Type B pancreatic cell (in vitro differentiated cells): ENCODE data around the gene MAST3. TPM values are rescaled to one million over a fixed set of nuclear protein-coding genes. Genes with fewer than 3 reads are reported as not detected.

Experiments used
- DNase-seq: peaks from one replicate; pipeline ENCODE4 v3.0.0; 2021; ENCODE audit warnings: mixed read lengths; ENCODE audit not compliant: unreplicated experiment; ENCODE audit errors: extremely low spot score
- H3K27ac Mint-ChIP-seq: 2 replicates; pipeline ENCODE4 v1.8.0; 2021; ENCODE audit warnings: mild to moderate bottlenecking, mixed read lengths
- H3K27me3 Mint-ChIP-seq: 2 replicates; pipeline ENCODE4 v1.8.0; 2021; ENCODE audit warnings: mixed read lengths
- H3K36me3 Mint-ChIP-seq: 2 replicates; pipeline ENCODE4 v1.8.0; 2021; ENCODE audit warnings: mixed read lengths
- H3K4me1 Mint-ChIP-seq: one replicate; pipeline ENCODE4 v1.8.0; 2021; ENCODE audit warnings: mixed read lengths; ENCODE audit not compliant: unreplicated experiment
- H3K4me3 Mint-ChIP-seq: 2 replicates; pipeline ENCODE4 v1.8.0; 2021; ENCODE audit warnings: mild to moderate bottlenecking, mixed read lengths
- H3K9me3 Mint-ChIP-seq: 2 replicates; pipeline ENCODE4 v1.8.0; 2021; ENCODE audit warnings: mixed read lengths
- CTCF ChIP-seq: fragments of 200-600 bp; sonication (generic); conservative IDR thresholded peaks from 2 replicates; pipeline ENCODE4 v1.5.0; 2021; ENCODE audit warnings: antibody characterized with exemption, mild to moderate bottlenecking
- total RNA-seq: library from RNA; stranded (reverse); gene quantifications from 2 replicates; pipeline ENCODE4 v1.2.1, GENCODE V29; 2021; ENCODE audit warnings: low replicate concordance

The MAST3 gene
- total RNA-seq, 1 donor from 2014 or later: 14.1 TPM

GRCh38 chr19:18185538-18185937, 88.0 kb downstream of the MAST3 start:
- Mint-ChIP-seq H3K27me3 (peaks cover 7% of the 10 kb centered on the region), H3K27ac (no peak overlapping the region), H3K4me3 (no peak overlapping the region), H3K9me3 (no peaks in the 10 kb centered on the region), H3K4me1 (no peaks in the 10 kb centered on the region), H3K36me3 (no peaks in the 10 kb centered on the region)
- TF ChIP-seq CTCF: no peak
- no peak for DNase-seq

GRCh38 chr19:18190278-18190677, 92.7 kb downstream of the MAST3 start:
- Mint-ChIP-seq H3K36me3 (no peaks in the 10 kb centered on the region), H3K4me3 (no peak overlapping the region), H3K9me3 (no peaks in the 10 kb centered on the region), H3K4me1 (peaks cover 12% of the 10 kb centered on the region), H3K27ac (no peak overlapping the region), H3K27me3 (peaks cover 3% of the 10 kb centered on the region)
- TF ChIP-seq CTCF: no peak
- DNase-seq: no peak

GRCh38 chr19:18191640-18192062, 94.1 kb downstream of the MAST3 start:
- Mint-ChIP-seq H3K27ac (peak overlapping the region; percentile 91), H3K4me3 (peak overlapping the region; percentile 93), H3K27me3 (no peaks in the 10 kb centered on the region), H3K36me3 (no peaks in the 10 kb centered on the region), H3K9me3 (no peaks in the 10 kb centered on the region), H3K4me1 (peaks cover 12% of the 10 kb centered on the region)
- no peak for DNase-seq
- TF ChIP-seq CTCF: no peak

GRCh38 chr19:18192673-18193387, 95.3 kb downstream of the MAST3 start, which contains the start of gene MPV17L2:
MPV17L2 (plus strand) TSS chr19:18193218; CDS start chr19:18193282, 64 bp downstream.
- DNase-seq: peak; percentile 98
- Mint-ChIP-seq H3K4me1 (peaks cover 12% of the 10 kb centered on the region), H3K27me3 (no peaks in the 10 kb centered on the region), H3K9me3 (no peaks in the 10 kb centered on the region), H3K36me3 (no peaks in the 10 kb centered on the region), H3K27ac (peak within 1 kb of the TSS; percentile 91), H3K4me3 (peak within 1 kb of the TSS; percentile 93)
- TF ChIP-seq CTCF: no peak

GRCh38 chr19:18193388-18194180, 96.0 kb downstream of the MAST3 start:
- Mint-ChIP-seq H3K27ac (peak overlapping the region; percentile 91), H3K9me3 (no peaks in the 10 kb centered on the region), H3K36me3 (peaks cover 7% of the 10 kb centered on the region), H3K4me3 (peak overlapping the region; percentile 93), H3K27me3 (no peaks in the 10 kb centered on the region), H3K4me1 (peaks cover 12% of the 10 kb centered on the region)
- no peak for TF ChIP-seq CTCF
- no peak for DNase-seq
